ENCODE measurements around the gene BFSP1.

The BFSP1 gene

GRCh38 chr20:17569616-17570346 is 38.6 kb upstream of the BFSP1 start, which contains the start of gene DSTN:
TSS of gene DSTN (plus strand) at chr20:17570075. CDS start at chr20:17570209, 134 bp downstream.
- Histone ChIP-seq H3K27me3 (ENCODE audit: control insufficient read depth, insufficient read depth, low read length) (no peaks in the 10 kb centered on the region), H3K36me3 (ENCODE audit: control insufficient read depth, insufficient read depth, low read length) (no peaks in the 10 kb centered on the region), H3K79me2 (peaks cover 31% of the 10 kb centered on the region), H3K4me3 (ENCODE audit: low read depth, low read length) (peak within 1 kb of the TSS; percentile 88), H3K9me3 (ENCODE audit: control insufficient read depth, low read length) (no peaks in the 10 kb centered on the region), H3K9ac (peak within 1 kb of the TSS; percentile 98), H3K4me2 (ENCODE audit: low read length) (peak within 1 kb of the TSS; percentile 82), H2AFZ (peak within 1 kb of the TSS; percentile 94), H3K4me1 (peaks cover 3% of the 10 kb centered on the region), H3K27ac (peak within 1 kb of the TSS; percentile 98)
- TF ChIP-seq CTCF (IDR thresholded peaks at IDR 0.05), result no peak

GRCh38 chr20:17568972-17569521 is 37.9 kb upstream of the BFSP1 start:
- TF ChIP-seq CTCF (IDR thresholded peaks at IDR 0.05), result no peak
- Histone ChIP-seq H3K27me3 (ENCODE audit: control insufficient read depth, insufficient read depth, low read length) (no peaks in the 10 kb centered on the region), H2AFZ (peak overlapping the region; percentile 72), H3K79me2 (peaks cover 28% of the 10 kb centered on the region), H3K36me3 (ENCODE audit: control insufficient read depth, insufficient read depth, low read length) (no peaks in the 10 kb centered on the region), H3K4me2 (ENCODE audit: low read length) (peak overlapping the region; percentile 82), H3K4me3 (ENCODE audit: low read depth, low read length) (peak overlapping the region; percentile 88), H3K9me3 (ENCODE audit: control insufficient read depth, low read length) (no peaks in the 10 kb centered on the region), H3K4me1 (peaks cover 3% of the 10 kb centered on the region), H3K27ac (peak overlapping the region; percentile 98), H3K9ac (peak overlapping the region; percentile 20)

- Histone ChIP-seq H3K4me3 (ENCODE audit: low read depth, low read length) (peak overlapping the region; percentile 52), H3K4me1 (peaks cover 3% of the 10 kb centered on the region), H3K27me3 (ENCODE audit: control insufficient read depth, insufficient read depth, low read length) (no peaks in the 10 kb centered on the region), H3K9me3 (ENCODE audit: control insufficient read depth, low read length) (no peaks in the 10 kb centered on the region), H3K4me2 (ENCODE audit: low read length) (peak overlapping the region; percentile 82), H3K36me3 (ENCODE audit: control insufficient read depth, insufficient read depth, low read length) (no peaks in the 10 kb centered on the region), H2AFZ (peak overlapping the region; percentile 72), H3K79me2 (peaks cover 19% of the 10 kb centered on the region), H3K9ac (no peak overlapping the region), H3K27ac (peak overlapping the region; percentile 98)
- no peak for TF ChIP-seq CTCF (IDR thresholded peaks at IDR 0.05)
These were observed 37.0 kb upstream of the BFSP1 start for GRCh38 chr20:17568045-17568788.

- H3K9ac ChIP-seq, result no peak overlapping the region
- H3K4me1 ChIP-seq, result no peaks in the 10 kb centered on the region
- no peak overlapping the region for H3K4me2 ChIP-seq (ENCODE audit: low read length)
- H3K27me3 ChIP-seq (ENCODE audit: control insufficient read depth, insufficient read depth, low read length), result no peaks in the 10 kb centered on the region
- no peak overlapping the region for H3K27ac ChIP-seq
- no peak overlapping the region for H2AFZ ChIP-seq
- no peaks in the 10 kb centered on the region for H3K9me3 ChIP-seq (ENCODE audit: control insufficient read depth, low read length)
- no peaks in the 10 kb centered on the region for H3K36me3 ChIP-seq (ENCODE audit: control insufficient read depth, insufficient read depth, low read length)
- TF ChIP-seq CTCF (IDR thresholded peaks at IDR 0.05), result no peak
- H3K79me2 ChIP-seq, result peaks cover 4% of the 10 kb centered on the region
- no peak overlapping the region for H3K4me3 ChIP-seq (ENCODE audit: low read depth, low read length)
These were observed 35.2 kb upstream of the BFSP1 start for GRCh38 chr20:17566345-17566744.
